ENCODE measurements around the gene KLK7. TPM values are rescaled to one million over a fixed set of nuclear protein-coding genes. Genes with fewer than 3 reads are reported as not detected.

KLK7 gene
- total RNA-seq, 1 donor from 2014 or later, result not detected

DNA sequence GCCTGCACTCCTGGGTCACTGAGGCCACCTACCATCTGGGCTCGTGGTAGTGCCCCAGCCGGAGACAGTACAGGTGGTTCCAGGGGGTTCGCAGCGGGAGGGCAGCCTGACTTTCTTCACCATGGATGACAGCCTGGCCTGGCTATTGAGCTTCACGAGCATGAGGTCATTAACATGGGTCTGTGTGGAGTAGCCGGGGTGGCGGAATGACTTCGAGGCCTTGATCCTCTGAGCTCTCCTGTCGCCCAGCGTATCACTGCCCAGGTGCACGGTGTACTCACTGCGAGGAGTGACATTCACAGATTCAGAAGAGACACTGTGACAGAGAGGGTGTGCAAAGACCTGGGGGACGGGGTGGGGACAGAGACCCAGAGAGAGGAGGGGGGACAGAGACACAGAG lies 3.5 kb downstream of the KLK7 start:
- Mint-ChIP-seq H3K4me3 (ENCODE audit: unreplicated experiment) (no peak overlapping the region), H3K27me3 (ENCODE audit: unreplicated experiment) (peaks cover 11% of the 10 kb centered on the region), H3K9me3 (ENCODE audit: unreplicated experiment) (no peaks in the 10 kb centered on the region), H3K27ac (ENCODE audit: unreplicated experiment) (no peak overlapping the region), H3K4me1 (ENCODE audit: unreplicated experiment) (no peaks in the 10 kb centered on the region), H3K36me3 (ENCODE audit: low read depth, unreplicated experiment) (no peaks in the 10 kb centered on the region)
- no peak for DNase-seq (ENCODE audit: low spot score)
- TF ChIP-seq, protein P1, sequence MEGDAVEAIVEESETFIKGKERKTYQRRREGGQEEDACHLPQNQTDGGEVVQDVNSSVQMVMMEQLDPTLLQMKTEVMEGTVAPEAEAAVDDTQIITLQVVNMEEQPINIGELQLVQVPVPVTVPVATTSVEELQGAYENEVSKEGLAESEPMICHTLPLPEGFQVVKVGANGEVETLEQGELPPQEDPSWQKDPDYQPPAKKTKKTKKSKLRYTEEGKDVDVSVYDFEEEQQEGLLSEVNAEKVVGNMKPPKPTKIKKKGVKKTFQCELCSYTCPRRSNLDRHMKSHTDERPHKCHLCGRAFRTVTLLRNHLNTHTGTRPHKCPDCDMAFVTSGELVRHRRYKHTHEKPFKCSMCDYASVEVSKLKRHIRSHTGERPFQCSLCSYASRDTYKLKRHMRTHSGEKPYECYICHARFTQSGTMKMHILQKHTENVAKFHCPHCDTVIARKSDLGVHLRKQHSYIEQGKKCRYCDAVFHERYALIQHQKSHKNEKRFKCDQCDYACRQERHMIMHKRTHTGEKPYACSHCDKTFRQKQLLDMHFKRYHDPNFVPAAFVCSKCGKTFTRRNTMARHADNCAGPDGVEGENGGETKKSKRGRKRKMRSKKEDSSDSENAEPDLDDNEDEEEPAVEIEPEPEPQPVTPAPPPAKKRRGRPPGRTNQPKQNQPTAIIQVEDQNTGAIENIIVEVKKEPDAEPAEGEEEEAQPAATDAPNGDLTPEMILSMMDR (IDR thresholded peaks at IDR 0.05; ENCODE audit: unreplicated experiment), result no peak

GRCh38 chr19:50979758-50980157 lies 4.0 kb downstream of the KLK7 start:
- H3K4me3 Mint-ChIP-seq (ENCODE audit: unreplicated experiment), result no peak overlapping the region
- DNase-seq (ENCODE audit: low spot score), result no peak
- TF ChIP-seq, protein P1 (IDR thresholded peaks at IDR 0.05; ENCODE audit: unreplicated experiment), result no peak

DNA sequence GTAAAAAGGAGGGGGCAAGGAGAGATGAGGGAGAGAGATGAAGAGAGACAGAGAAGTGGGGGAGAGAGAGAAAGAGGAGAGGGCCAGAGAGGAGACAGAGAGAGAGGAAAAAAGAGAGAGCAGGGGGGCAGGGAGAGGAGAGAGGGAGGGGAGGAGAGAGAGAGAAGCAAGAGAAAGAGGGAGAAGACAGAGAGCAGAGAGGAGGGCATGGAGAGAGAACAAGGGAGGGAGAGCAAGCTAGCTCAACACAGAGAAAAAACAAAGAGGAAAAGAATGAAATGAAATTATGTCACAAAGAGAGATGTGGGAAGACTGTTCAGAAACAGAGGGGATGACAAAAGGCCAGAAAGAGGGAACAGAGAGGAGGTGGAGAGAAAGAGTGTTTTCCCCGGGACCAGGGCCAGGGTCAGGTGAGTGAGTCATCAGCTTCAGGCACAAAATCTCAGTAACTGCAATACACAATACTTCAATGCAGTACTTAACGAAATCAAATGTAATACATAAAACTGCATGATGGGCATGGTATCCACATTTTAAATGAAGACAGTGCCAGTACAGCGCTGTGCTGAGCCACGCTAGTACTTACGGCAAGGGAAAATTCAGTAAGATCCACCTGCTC lies 4.8 kb downstream of the KLK7 start:
- no peaks in the 10 kb centered on the region for H3K9me3 Mint-ChIP-seq (ENCODE audit: unreplicated experiment)
- H3K27me3 Mint-ChIP-seq (ENCODE audit: unreplicated experiment), result peaks cover 11% of the 10 kb centered on the region
- H3K36me3 Mint-ChIP-seq (ENCODE audit: low read depth, unreplicated experiment), result no peaks in the 10 kb centered on the region
- H3K4me3 Mint-ChIP-seq (ENCODE audit: unreplicated experiment), result no peak overlapping the region
- TF ChIP-seq, protein P1 (IDR thresholded peaks at IDR 0.05; ENCODE audit: unreplicated experiment), result no peak
- H3K4me1 Mint-ChIP-seq (ENCODE audit: unreplicated experiment), result no peaks in the 10 kb centered on the region
- no peak for DNase-seq (ENCODE audit: low spot score)
- H3K27ac Mint-ChIP-seq (ENCODE audit: unreplicated experiment), result no peak overlapping the region

More at GRCh38 chr19:50979758-50980157, 4.0 kb downstream of the KLK7 start:
- Mint-ChIP-seq H3K27ac (ENCODE audit: unreplicated experiment) (no peak overlapping the region), H3K4me1 (ENCODE audit: unreplicated experiment) (no peaks in the 10 kb centered on the region), H3K27me3 (ENCODE audit: unreplicated experiment) (peaks cover 11% of the 10 kb centered on the region), H3K36me3 (ENCODE audit: low read depth, unreplicated experiment) (no peaks in the 10 kb centered on the region), H3K9me3 (ENCODE audit: unreplicated experiment) (no peaks in the 10 kb centered on the region)

- no peak for DNase-seq (ENCODE audit: low spot score)
- Mint-ChIP-seq H3K4me1 (ENCODE audit: unreplicated experiment) (no peaks in the 10 kb centered on the region), H3K36me3 (ENCODE audit: low read depth, unreplicated experiment) (no peaks in the 10 kb centered on the region), H3K9me3 (ENCODE audit: unreplicated experiment) (no peaks in the 10 kb centered on the region), H3K27ac (ENCODE audit: unreplicated experiment) (no peak overlapping the region), H3K27me3 (ENCODE audit: unreplicated experiment) (peaks cover 11% of the 10 kb centered on the region), H3K4me3 (ENCODE audit: unreplicated experiment) (no peak overlapping the region)
- TF ChIP-seq, protein P1 (IDR thresholded peaks at IDR 0.05; ENCODE audit: unreplicated experiment), result no peak
Observed at GRCh38 chr19:50977626-50978025, 6.1 kb downstream of the KLK7 start.

GRCh38 chr19:50975766-50976165 lies 8.0 kb downstream of the KLK7 start:
- Mint-ChIP-seq H3K4me1 (ENCODE audit: unreplicated experiment) (no peaks in the 10 kb centered on the region), H3K9me3 (ENCODE audit: unreplicated experiment) (no peaks in the 10 kb centered on the region), H3K4me3 (ENCODE audit: unreplicated experiment) (no peak overlapping the region), H3K36me3 (ENCODE audit: low read depth, unreplicated experiment) (no peaks in the 10 kb centered on the region), H3K27me3 (ENCODE audit: unreplicated experiment) (peaks cover 7% of the 10 kb centered on the region), H3K27ac (ENCODE audit: unreplicated experiment) (no peak overlapping the region)
- no peak for DNase-seq (ENCODE audit: low spot score)
- TF ChIP-seq, protein P1 (IDR thresholded peaks at IDR 0.05; ENCODE audit: unreplicated experiment), result no peak
